HL-60 (cell line): Measurements from ENCODE around the gene RTN4RL2.

Source experiments
- GABPA ChIP-seq: IDR thresholded peaks from 2 replicates; pipeline ENCODE4 v1.6.1; 2012; ENCODE audit warnings: low read depth
- POLR2AphosphoS5 ChIP-seq: IDR thresholded peaks from 2 replicates; pipeline ENCODE4 v1.6.1; 2012; ENCODE audit warnings: low read depth
- TF ChIP-seq, protein P1 (sequence below): IDR thresholded peaks from one replicate; pipeline ENCODE4 v1.5.1; 2011; ENCODE audit warnings: low read length, control low read depth, inconsistent platforms; ENCODE audit not compliant: insufficient read depth
- TF ChIP-seq, protein P2 (sequence below): IDR thresholded peaks from 2 replicates; pipeline ENCODE4 v1.6.1; 2012; ENCODE audit warnings: low read depth; ENCODE audit not compliant: insufficient replicate concordance

DNA sequence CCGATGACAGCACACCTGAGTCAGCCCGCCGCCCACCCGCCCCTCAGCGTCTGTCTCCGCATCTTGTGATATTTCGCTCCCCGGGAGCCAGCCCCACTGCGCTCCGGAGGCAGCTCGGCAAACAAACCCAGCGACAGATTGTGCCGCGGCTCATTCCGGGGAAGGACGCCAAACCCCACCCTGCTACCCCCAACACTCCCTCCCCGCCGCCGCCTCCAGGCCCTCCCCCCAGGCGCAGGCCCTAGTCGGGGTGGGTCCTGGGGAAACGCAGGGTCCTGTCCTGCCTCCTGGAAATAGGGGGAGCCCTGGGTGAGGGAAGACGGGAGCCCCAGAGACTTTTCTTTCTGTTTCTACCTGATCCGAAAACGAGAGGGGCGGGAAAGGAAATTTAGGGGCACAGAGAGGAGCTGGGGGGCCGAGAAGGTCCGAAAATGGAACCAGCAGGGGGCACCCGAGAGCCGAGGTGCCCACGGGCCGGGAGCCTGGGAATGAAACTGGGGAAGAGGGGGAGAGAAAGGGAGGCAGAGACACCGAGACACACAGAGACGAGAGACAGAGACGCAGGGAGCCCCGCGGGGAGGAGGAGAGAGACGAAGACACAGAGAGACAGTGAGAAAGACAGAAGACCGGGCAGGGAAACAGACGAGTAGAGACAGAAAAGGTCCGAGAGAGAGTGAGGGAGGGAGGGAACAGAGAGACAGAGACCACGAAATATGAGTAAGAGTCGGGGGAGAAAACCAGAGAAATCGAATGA is 1.7 kb upstream of the RTN4RL2 start:
- TF ChIP-seq POLR2AphosphoS5 (no peak), GABPA (no peak)
- TF ChIP-seq, protein P1, sequence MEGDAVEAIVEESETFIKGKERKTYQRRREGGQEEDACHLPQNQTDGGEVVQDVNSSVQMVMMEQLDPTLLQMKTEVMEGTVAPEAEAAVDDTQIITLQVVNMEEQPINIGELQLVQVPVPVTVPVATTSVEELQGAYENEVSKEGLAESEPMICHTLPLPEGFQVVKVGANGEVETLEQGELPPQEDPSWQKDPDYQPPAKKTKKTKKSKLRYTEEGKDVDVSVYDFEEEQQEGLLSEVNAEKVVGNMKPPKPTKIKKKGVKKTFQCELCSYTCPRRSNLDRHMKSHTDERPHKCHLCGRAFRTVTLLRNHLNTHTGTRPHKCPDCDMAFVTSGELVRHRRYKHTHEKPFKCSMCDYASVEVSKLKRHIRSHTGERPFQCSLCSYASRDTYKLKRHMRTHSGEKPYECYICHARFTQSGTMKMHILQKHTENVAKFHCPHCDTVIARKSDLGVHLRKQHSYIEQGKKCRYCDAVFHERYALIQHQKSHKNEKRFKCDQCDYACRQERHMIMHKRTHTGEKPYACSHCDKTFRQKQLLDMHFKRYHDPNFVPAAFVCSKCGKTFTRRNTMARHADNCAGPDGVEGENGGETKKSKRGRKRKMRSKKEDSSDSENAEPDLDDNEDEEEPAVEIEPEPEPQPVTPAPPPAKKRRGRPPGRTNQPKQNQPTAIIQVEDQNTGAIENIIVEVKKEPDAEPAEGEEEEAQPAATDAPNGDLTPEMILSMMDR, result peak; percentile 27
- TF ChIP-seq, protein P2, sequence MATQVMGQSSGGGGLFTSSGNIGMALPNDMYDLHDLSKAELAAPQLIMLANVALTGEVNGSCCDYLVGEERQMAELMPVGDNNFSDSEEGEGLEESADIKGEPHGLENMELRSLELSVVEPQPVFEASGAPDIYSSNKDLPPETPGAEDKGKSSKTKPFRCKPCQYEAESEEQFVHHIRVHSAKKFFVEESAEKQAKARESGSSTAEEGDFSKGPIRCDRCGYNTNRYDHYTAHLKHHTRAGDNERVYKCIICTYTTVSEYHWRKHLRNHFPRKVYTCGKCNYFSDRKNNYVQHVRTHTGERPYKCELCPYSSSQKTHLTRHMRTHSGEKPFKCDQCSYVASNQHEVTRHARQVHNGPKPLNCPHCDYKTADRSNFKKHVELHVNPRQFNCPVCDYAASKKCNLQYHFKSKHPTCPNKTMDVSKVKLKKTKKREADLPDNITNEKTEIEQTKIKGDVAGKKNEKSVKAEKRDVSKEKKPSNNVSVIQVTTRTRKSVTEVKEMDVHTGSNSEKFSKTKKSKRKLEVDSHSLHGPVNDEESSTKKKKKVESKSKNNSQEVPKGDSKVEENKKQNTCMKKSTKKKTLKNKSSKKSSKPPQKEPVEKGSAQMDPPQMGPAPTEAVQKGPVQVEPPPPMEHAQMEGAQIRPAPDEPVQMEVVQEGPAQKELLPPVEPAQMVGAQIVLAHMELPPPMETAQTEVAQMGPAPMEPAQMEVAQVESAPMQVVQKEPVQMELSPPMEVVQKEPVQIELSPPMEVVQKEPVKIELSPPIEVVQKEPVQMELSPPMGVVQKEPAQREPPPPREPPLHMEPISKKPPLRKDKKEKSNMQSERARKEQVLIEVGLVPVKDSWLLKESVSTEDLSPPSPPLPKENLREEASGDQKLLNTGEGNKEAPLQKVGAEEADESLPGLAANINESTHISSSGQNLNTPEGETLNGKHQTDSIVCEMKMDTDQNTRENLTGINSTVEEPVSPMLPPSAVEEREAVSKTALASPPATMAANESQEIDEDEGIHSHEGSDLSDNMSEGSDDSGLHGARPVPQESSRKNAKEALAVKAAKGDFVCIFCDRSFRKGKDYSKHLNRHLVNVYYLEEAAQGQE, result no peak
